ENCODE results near the gene CPLX1. TPM values are rescaled to one million over a fixed set of nuclear protein-coding genes. Genes with fewer than 3 reads are reported as not detected.

The CPLX1 gene
- total and polyA plus RNA-seq, 9 donors = 0.47 to 10.2 (median 2.3) TPM

GRCh38 chr4:786861-787300, 39.0 kb downstream of the CPLX1 start:
- Histone ChIP-seq H3K36me3 (no peaks in the 10 kb centered on the region), H3K4me3 (peak overlapping the region; percentile 35), H3K4me1 (ENCODE audit: insufficient read depth) (peaks cover 5% of the 10 kb centered on the region), H3K27me3 (no peaks in the 10 kb centered on the region), H3K9me3 (no peaks in the 10 kb centered on the region), H3K27ac (peak overlapping the region; percentile 8 to 55)
- 22 to 52% (median 26%) methylated on average over 15 to 16 of the region's 16 CpGs for WGBS, 3 donors
- DNase-seq = peak in 4 of 5 donors; percentile 58 to 71 (median 63)
- TF ChIP-seq EP300 (IDR thresholded peaks at IDR 0.05) (no peak), POLR2A (IDR thresholded peaks at IDR 0.05) (no peak)
- TF ChIP-seq, protein P1, sequence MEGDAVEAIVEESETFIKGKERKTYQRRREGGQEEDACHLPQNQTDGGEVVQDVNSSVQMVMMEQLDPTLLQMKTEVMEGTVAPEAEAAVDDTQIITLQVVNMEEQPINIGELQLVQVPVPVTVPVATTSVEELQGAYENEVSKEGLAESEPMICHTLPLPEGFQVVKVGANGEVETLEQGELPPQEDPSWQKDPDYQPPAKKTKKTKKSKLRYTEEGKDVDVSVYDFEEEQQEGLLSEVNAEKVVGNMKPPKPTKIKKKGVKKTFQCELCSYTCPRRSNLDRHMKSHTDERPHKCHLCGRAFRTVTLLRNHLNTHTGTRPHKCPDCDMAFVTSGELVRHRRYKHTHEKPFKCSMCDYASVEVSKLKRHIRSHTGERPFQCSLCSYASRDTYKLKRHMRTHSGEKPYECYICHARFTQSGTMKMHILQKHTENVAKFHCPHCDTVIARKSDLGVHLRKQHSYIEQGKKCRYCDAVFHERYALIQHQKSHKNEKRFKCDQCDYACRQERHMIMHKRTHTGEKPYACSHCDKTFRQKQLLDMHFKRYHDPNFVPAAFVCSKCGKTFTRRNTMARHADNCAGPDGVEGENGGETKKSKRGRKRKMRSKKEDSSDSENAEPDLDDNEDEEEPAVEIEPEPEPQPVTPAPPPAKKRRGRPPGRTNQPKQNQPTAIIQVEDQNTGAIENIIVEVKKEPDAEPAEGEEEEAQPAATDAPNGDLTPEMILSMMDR (IDR thresholded peaks at IDR 0.05) = peak in 2 of 3 donors; percentile 19 to 28
- intact Hi-C loops (cut with DNase I) = loop anchor here in 1 of 4 donors (10.0 kb wide), 1 partner anchor 112 kb away; the partner anchor contains the start of genes ATP5ME and MYL5

GRCh38 chr4:786074-786741, 39.7 kb downstream of the CPLX1 start:
- Histone ChIP-seq H3K27ac (peak overlapping the region; percentile 23 to 55), H3K9me3 (no peaks in the 10 kb centered on the region), H3K4me1 (ENCODE audit: insufficient read depth) (peaks cover 4% of the 10 kb centered on the region), H3K36me3 (no peaks in the 10 kb centered on the region), H3K4me3 (peak overlapping the region; percentile 35), H3K27me3 (no peaks in the 10 kb centered on the region)
- peak in 1 of 5 donors; percentile 50 for DNase-seq
- TF ChIP-seq POLR2A (IDR thresholded peaks at IDR 0.05) (no peak), EP300 (IDR thresholded peaks at IDR 0.05) (no peak)
- TF ChIP-seq, protein P1 (IDR thresholded peaks at IDR 0.05) = no peak
- intact Hi-C loops (cut with DNase I) = loop anchor here in 1 of 4 donors (10.0 kb wide), 1 partner anchor 111 kb away; the partner anchor contains the start of genes ATP5ME and MYL5
- WGBS, 3 donors = 2 to 5% (median 2%) methylated on average over 23 to 72 of the region's 72 CpGs

DNA sequence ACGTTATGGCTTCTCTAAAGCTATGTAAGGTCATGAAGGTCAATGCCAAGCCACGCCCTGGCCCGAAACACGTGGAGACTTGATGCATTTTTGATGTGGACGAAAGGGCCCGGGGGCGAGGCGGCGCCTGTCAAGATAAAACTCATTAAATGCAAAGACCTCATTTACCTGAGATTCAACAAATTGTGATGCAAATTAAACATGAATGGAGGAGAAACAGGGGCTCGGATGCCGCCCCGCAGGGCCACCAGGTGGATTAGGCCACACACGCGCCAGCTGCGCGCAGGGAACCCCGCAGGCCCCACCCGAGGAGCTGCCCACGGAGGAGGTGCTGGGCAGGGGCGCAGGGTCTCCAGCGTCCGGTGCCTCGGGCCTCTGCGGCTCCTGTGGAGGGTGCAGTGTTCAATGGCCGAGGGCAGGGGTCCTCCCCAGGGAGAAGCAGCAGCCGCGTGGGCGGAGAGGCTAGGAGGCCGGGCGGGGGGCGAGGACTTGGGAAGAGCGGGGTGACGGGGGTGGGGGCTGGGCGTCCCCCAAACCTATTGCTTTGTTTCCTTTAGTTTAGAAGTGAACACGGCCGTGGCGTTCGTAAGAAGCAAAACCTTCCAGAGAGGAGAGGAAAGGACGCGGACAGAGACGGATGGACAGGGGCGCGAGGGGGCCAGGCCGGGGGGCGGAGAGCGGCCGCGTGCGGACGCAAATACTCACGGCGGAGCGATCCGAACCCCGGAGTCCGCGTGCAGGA, 40.4 kb downstream of the CPLX1 start:
- peak overlapping the region; percentile 23 to 55 for H3K27ac ChIP-seq
- intact Hi-C loops (cut with DNase I) = loop anchor here in 1 of 4 donors (10.0 kb wide), 1 partner anchor 111 kb away; the partner anchor contains the start of genes ATP5ME and MYL5
- H3K27me3 ChIP-seq = no peaks in the 10 kb centered on the region
- DNase-seq = peak in 1 of 5 donors; percentile 50
- H3K4me3 ChIP-seq = peak overlapping the region; percentile 35
- H3K9me3 ChIP-seq = no peaks in the 10 kb centered on the region
- TF ChIP-seq, protein P1 (IDR thresholded peaks at IDR 0.05) = no peak
- TF ChIP-seq EP300 (IDR thresholded peaks at IDR 0.05) (no peak), POLR2A (IDR thresholded peaks at IDR 0.05) (no peak)
- WGBS, 3 donors = 21 to 28% (median 23%) methylated on average over 42 to 57 of the region's 57 CpGs
- H3K4me1 ChIP-seq (ENCODE audit: insufficient read depth) = peaks cover 6% of the 10 kb centered on the region
- no peaks in the 10 kb centered on the region for H3K36me3 ChIP-seq

All from ovary (tissue), 9 donors.